ENCODE measurements around the gene PRRC2B.
"Not testable (repeated sequence)": the region's sequence is repeated elsewhere in the genome, so short reads cannot be mapped to it uniquely, and the experiment has no call there.

GRCh38 chr9:131515559-131516031, 121.7 kb downstream of the PRRC2B start:
- TF ChIP-seq, protein P1, sequence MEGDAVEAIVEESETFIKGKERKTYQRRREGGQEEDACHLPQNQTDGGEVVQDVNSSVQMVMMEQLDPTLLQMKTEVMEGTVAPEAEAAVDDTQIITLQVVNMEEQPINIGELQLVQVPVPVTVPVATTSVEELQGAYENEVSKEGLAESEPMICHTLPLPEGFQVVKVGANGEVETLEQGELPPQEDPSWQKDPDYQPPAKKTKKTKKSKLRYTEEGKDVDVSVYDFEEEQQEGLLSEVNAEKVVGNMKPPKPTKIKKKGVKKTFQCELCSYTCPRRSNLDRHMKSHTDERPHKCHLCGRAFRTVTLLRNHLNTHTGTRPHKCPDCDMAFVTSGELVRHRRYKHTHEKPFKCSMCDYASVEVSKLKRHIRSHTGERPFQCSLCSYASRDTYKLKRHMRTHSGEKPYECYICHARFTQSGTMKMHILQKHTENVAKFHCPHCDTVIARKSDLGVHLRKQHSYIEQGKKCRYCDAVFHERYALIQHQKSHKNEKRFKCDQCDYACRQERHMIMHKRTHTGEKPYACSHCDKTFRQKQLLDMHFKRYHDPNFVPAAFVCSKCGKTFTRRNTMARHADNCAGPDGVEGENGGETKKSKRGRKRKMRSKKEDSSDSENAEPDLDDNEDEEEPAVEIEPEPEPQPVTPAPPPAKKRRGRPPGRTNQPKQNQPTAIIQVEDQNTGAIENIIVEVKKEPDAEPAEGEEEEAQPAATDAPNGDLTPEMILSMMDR (IDR thresholded peaks at IDR 0.05) = not testable (repeated sequence)
- TF ChIP-seq POLR2A (IDR thresholded peaks at IDR 0.05) = not testable (repeated sequence)

All from testis (tissue), 2 donors.